NCI-H2107 treated with DMSO at 0.1 percent for 48 hours (cell line): ENCODE data around the gene SPX.

Experiments used
- DNase-seq: peaks from one replicate; lab custom pipeline; 2025; ENCODE audit not compliant: unreplicated experiment; lab: John Stamatoyannopoulos, UW

SPX gene

GRCh38 chr12:21577516-21577915 is 51.4 kb downstream of the SPX start:
- DNase-seq = no peak

- no peak for DNase-seq
Measured at GRCh38 chr12:21580748-21581516, 54.8 kb downstream of the SPX start.
